Effector memory CD8-positive, alpha-beta T cell (primary cell): ENCODE data around the gene RFC5.

Experiments used
- ATAC-seq: fragments of 150-1000 bp; cut with Tn5 transposase; replicated peaks from 2 replicates; pipeline ENCODE4 v1.10.0; 2021; ENCODE audit warnings: mild to moderate bottlenecking, moderate library complexity
- DNase-seq, 3 experiments: peaks; one replicate each; pipeline ENCODE4 v3.0.0; 2021
- H3K27ac Mint-ChIP-seq, 2 donors: one replicate each; pipeline ENCODE4 v1.8.0; 2022; ENCODE audit warnings: mild to moderate bottlenecking in 2 of 2, mixed read lengths in 2 of 2, moderate library complexity in 2 of 2
- H3K27me3 Mint-ChIP-seq, 2 donors: one replicate each; pipeline ENCODE4 v1.8.0; 2022; ENCODE audit warnings: mixed read lengths in 2 of 2
- H3K36me3 Mint-ChIP-seq: one replicate; pipeline ENCODE4 v1.8.0; 2022; ENCODE audit warnings: mild to moderate bottlenecking, moderate library complexity, mixed read lengths; ENCODE audit not compliant: insufficient read depth
- H3K4me1 Mint-ChIP-seq, 2 donors: one replicate each; pipeline ENCODE4 v1.8.0; 2022; ENCODE audit warnings: low read depth in 2 of 2, mixed read lengths in 2 of 2
- H3K4me3 Mint-ChIP-seq, 2 donors: one replicate each; pipeline ENCODE4 v1.8.0; 2022; ENCODE audit warnings: mild to moderate bottlenecking in 2 of 2, mixed read lengths in 2 of 2, moderate library complexity in 2 of 2
- H3K9me3 Mint-ChIP-seq, 2 donors: one replicate each; pipeline ENCODE4 v1.8.0; 2022; ENCODE audit warnings: mixed read lengths in 2 of 2
- total RNA-seq, 9 experiments: gene quantifications; one replicate each; lab custom pipeline; 2026; lab: John Stamatoyannopoulos, UW

The RFC5 gene
- 11.1 to 48.2 (median 23.4) reads per million in 9 experiments for total RNA-seq

- DNase-seq: peak; percentile 97 to 98 (median 97)
- Mint-ChIP-seq H3K4me1 (peaks cover 13 to 14% of the 10 kb centered on the region in 2 donors), H3K9me3 (no peaks in the 10 kb centered on the region), H3K27me3 (no peaks in the 10 kb centered on the region), H3K4me3 (peak within 1 kb of the TSS; percentile 91), H3K27ac (peak within 1 kb of the TSS; percentile 95), H3K36me3 (peaks cover 32% of the 10 kb centered on the region)
- peak; percentile 98 for ATAC-seq
Measured at GRCh38 chr12:118016424-118017264, at the start of gene RFC5. TSS of gene RFC5 (plus strand) at chr12:118016703. CDS start at chr12:118016828, 125 bp downstream.

GRCh38 chr12:117967043-117967442 lies 49.5 kb upstream of the RFC5 start:
- Mint-ChIP-seq H3K27ac (no peak overlapping the region), H3K36me3 (no peaks in the 10 kb centered on the region), H3K4me3 (no peak overlapping the region), H3K4me1 (peaks cover 3 to 8% of the 10 kb centered on the region in 2 donors), H3K9me3 (peaks cover 1 to 7% of the 10 kb centered on the region in 2 donors), H3K27me3 (peaks cover 70 to 85% of the 10 kb centered on the region in 2 donors)
- DNase-seq: no peak
- ATAC-seq: no peak

- H3K36me3 Mint-ChIP-seq: no peaks in the 10 kb centered on the region
- peaks cover 2 to 8% of the 10 kb centered on the region in 2 donors for H3K9me3 Mint-ChIP-seq
- no peak overlapping the region for H3K27ac Mint-ChIP-seq
- ATAC-seq (no peak), DNase-seq (no peak)
- H3K27me3 Mint-ChIP-seq: peaks cover 72 to 87% of the 10 kb centered on the region in 2 donors
- peak overlapping the region in 1 of 2 donors; percentile 41 for H3K4me3 Mint-ChIP-seq
- H3K4me1 Mint-ChIP-seq: peaks cover 3 to 8% of the 10 kb centered on the region in 2 donors
Measured at GRCh38 chr12:117967512-117967911, 49.0 kb upstream of the RFC5 start.

GRCh38 chr12:117968151-117968789 lies 48.2 kb upstream of the RFC5 start:
- Mint-ChIP-seq H3K27ac (no peak overlapping the region), H3K4me1 (peaks cover 3 to 8% of the 10 kb centered on the region in 2 donors), H3K27me3 (peaks cover 72 to 91% of the 10 kb centered on the region in 2 donors), H3K36me3 (no peaks in the 10 kb centered on the region), H3K9me3 (peaks cover 2 to 8% of the 10 kb centered on the region in 2 donors), H3K4me3 (peak overlapping the region; percentile 73 to 75)
- ATAC-seq: no peak
- DNase-seq: no peak

- H3K27me3 Mint-ChIP-seq: peaks cover 72 to 90% of the 10 kb centered on the region in 2 donors
- H3K36me3 Mint-ChIP-seq: no peaks in the 10 kb centered on the region
- peak within 1 kb of the TSS; percentile 73 to 76 for H3K4me3 Mint-ChIP-seq
- peak within 1 kb of the TSS in 1 of 2 donors; percentile 33 for H3K27ac Mint-ChIP-seq
- peaks cover 3 to 8% of the 10 kb centered on the region in 2 donors for H3K4me1 Mint-ChIP-seq
- ATAC-seq: peak; percentile 26
- H3K9me3 Mint-ChIP-seq: peaks cover 2 to 8% of the 10 kb centered on the region in 2 donors
- DNase-seq: no peak
Measured at GRCh38 chr12:117968826-117969659, 47.5 kb upstream of the RFC5 start, which contains the start of gene KSR2. TSS of gene KSR2 (minus strand) at chr12:117968990. CDS start at chr12:117968255, 735 bp downstream.

GRCh38 chr12:117970334-117970733 lies 46.2 kb upstream of the RFC5 start:
- ATAC-seq: no peak
- Mint-ChIP-seq H3K27me3 (peaks cover 65 to 88% of the 10 kb centered on the region in 2 donors), H3K4me3 (peak overlapping the region in 1 of 2 donors; percentile 73)

GRCh38 chr12:117972301-117972700 lies 44.2 kb upstream of the RFC5 start:
- ATAC-seq: no peak
- H3K4me3 Mint-ChIP-seq: no peak overlapping the region

More at GRCh38 chr12:117970334-117970733, 46.2 kb upstream of the RFC5 start:
- Mint-ChIP-seq H3K4me1 (peaks cover 3 to 8% of the 10 kb centered on the region in 2 donors), H3K9me3 (peaks cover 2 to 8% of the 10 kb centered on the region in 2 donors), H3K27ac (no peak overlapping the region), H3K36me3 (no peaks in the 10 kb centered on the region)
- no peak for DNase-seq

GRCh38 chr12:117975006-117975405 lies 41.5 kb upstream of the RFC5 start:
- H3K4me3 Mint-ChIP-seq: no peak overlapping the region
- H3K9me3 Mint-ChIP-seq: peaks cover 2 to 8% of the 10 kb centered on the region in 2 donors
- H3K36me3 Mint-ChIP-seq: no peaks in the 10 kb centered on the region
- no peak for DNase-seq
- H3K4me1 Mint-ChIP-seq: no peaks in the 10 kb centered on the region
- peaks cover 39 to 49% of the 10 kb centered on the region in 2 donors for H3K27me3 Mint-ChIP-seq
- no peak for ATAC-seq
- no peak overlapping the region for H3K27ac Mint-ChIP-seq

More at GRCh38 chr12:117972301-117972700, 44.2 kb upstream of the RFC5 start:
- peaks cover 3 to 8% of the 10 kb centered on the region in 2 donors for H3K4me1 Mint-ChIP-seq
- peaks cover 47 to 68% of the 10 kb centered on the region in 2 donors for H3K27me3 Mint-ChIP-seq
- no peaks in the 10 kb centered on the region for H3K36me3 Mint-ChIP-seq
- no peak for DNase-seq
- H3K27ac Mint-ChIP-seq: no peak overlapping the region
- peaks cover 2 to 8% of the 10 kb centered on the region in 2 donors for H3K9me3 Mint-ChIP-seq

GRCh38 chr12:117977373-117977772 lies 39.1 kb upstream of the RFC5 start:
- Mint-ChIP-seq H3K4me3 (no peak overlapping the region), H3K4me1 (no peaks in the 10 kb centered on the region), H3K27ac (no peak overlapping the region), H3K27me3 (peaks cover 28 to 37% of the 10 kb centered on the region in 2 donors), H3K9me3 (no peaks in the 10 kb centered on the region), H3K36me3 (no peaks in the 10 kb centered on the region)
- ATAC-seq (no peak), DNase-seq (no peak)

- no peak for ATAC-seq
- no peak overlapping the region for H3K4me3 Mint-ChIP-seq
- DNase-seq: no peak
- H3K36me3 Mint-ChIP-seq: no peaks in the 10 kb centered on the region
- H3K9me3 Mint-ChIP-seq: no peaks in the 10 kb centered on the region
- no peak overlapping the region for H3K27ac Mint-ChIP-seq
- peaks cover 25 to 33% of the 10 kb centered on the region in 2 donors for H3K27me3 Mint-ChIP-seq
- H3K4me1 Mint-ChIP-seq: no peaks in the 10 kb centered on the region
Measured at GRCh38 chr12:117980616-117981015, 35.9 kb upstream of the RFC5 start.

GRCh38 chr12:117981267-117981666 lies 35.2 kb upstream of the RFC5 start:
- DNase-seq (no peak), ATAC-seq (no peak)
- Mint-ChIP-seq H3K9me3 (no peaks in the 10 kb centered on the region), H3K4me1 (no peaks in the 10 kb centered on the region), H3K27me3 (peaks cover 25 to 40% of the 10 kb centered on the region in 2 donors), H3K36me3 (no peaks in the 10 kb centered on the region), H3K4me3 (no peak overlapping the region), H3K27ac (no peak overlapping the region)

GRCh38 chr12:117985182-117985581 lies 31.3 kb upstream of the RFC5 start:
- H3K4me1 Mint-ChIP-seq: no peaks in the 10 kb centered on the region

More at GRCh38 chr12:117985182-117985581, 31.3 kb upstream of the RFC5 start:
- Mint-ChIP-seq H3K27me3 (peaks cover 19 to 43% of the 10 kb centered on the region in 2 donors), H3K36me3 (no peaks in the 10 kb centered on the region), H3K4me3 (no peak overlapping the region), H3K9me3 (no peaks in the 10 kb centered on the region), H3K27ac (no peak overlapping the region)
- ATAC-seq (no peak), DNase-seq (no peak)
